ENCODE data around the gene MGLL. TPM values are rescaled to one million over a fixed set of nuclear protein-coding genes. Genes with fewer than 3 reads are reported as not detected.

The MGLL gene
- total RNA-seq, 1 donor from 2014 or later = 132 TPM

DNA sequence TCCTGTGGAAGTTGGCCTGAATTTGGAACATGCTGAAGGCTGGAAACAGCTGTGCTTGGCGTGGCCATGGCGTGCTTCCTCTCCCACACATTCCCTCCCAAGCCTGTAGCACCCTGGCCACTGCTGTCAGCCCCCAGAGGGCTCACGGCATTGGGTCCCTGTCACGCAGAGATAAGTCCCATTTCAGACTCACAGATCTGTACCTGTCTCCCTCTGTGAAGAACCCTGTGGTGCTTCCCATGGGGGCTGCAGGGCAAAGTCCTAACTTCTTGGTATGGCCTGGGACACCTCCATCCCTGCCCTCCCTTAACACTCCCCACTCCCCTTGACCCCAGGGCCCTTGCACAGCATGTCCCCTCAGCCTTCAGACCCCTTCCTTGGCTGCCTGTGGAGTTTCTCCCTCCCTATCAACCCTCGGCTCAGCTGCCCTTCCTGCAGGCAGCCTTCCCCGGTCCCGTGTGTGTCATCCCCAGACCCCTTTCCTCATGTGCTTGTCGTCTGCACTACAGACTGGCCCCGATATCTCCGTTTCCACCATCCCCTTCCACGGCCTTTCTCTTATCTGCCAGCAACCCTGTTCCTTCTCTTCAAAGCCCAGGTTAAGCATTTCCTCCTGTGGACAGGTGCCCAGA is 120.9 kb downstream of the MGLL start:
- DNase-seq = peak; percentile 37
- no peaks in the 10 kb centered on the region for H3K9me3 ChIP-seq
- no peak for ATAC-seq
- TF ChIP-seq, protein P1, sequence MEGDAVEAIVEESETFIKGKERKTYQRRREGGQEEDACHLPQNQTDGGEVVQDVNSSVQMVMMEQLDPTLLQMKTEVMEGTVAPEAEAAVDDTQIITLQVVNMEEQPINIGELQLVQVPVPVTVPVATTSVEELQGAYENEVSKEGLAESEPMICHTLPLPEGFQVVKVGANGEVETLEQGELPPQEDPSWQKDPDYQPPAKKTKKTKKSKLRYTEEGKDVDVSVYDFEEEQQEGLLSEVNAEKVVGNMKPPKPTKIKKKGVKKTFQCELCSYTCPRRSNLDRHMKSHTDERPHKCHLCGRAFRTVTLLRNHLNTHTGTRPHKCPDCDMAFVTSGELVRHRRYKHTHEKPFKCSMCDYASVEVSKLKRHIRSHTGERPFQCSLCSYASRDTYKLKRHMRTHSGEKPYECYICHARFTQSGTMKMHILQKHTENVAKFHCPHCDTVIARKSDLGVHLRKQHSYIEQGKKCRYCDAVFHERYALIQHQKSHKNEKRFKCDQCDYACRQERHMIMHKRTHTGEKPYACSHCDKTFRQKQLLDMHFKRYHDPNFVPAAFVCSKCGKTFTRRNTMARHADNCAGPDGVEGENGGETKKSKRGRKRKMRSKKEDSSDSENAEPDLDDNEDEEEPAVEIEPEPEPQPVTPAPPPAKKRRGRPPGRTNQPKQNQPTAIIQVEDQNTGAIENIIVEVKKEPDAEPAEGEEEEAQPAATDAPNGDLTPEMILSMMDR (IDR thresholded peaks at IDR 0.05) = no peak
- H3K27ac ChIP-seq = peak overlapping the region; percentile 49
- no peak overlapping the region for H3K4me3 ChIP-seq
- H3K36me3 ChIP-seq = peaks cover 5% of the 10 kb centered on the region
- peaks cover 66% of the 10 kb centered on the region for H3K4me1 ChIP-seq
- intact Hi-C loops (cut with DNase I) = no loop called here
- H3K27me3 ChIP-seq (ENCODE audit: low read depth) = no peaks in the 10 kb centered on the region

DNA sequence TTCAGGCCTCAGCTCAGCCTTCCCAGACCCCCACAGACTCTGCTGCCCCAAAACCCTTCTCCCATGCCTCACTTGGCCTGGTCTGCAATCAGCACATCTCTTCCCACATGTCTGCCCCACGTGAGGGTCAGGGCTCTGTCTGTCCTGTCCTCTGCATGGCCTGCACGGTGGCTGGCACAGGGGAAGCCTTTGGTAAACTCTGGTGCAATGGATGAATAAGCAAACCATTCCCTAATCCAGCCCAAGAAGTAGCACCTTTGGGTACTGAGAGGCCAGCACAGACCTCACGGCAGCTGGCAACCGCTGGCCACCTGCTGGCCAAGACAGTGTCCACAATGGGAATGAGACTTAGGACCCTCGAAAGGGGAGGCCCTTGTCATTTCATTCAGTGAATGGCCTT is 121.9 kb downstream of the MGLL start:
- TF ChIP-seq, protein P1 (IDR thresholded peaks at IDR 0.05) = no peak
- Histone ChIP-seq H3K4me3 (no peak overlapping the region), H3K27me3 (ENCODE audit: low read depth) (no peaks in the 10 kb centered on the region), H3K27ac (no peak overlapping the region), H3K9me3 (no peaks in the 10 kb centered on the region), H3K4me1 (peaks cover 71% of the 10 kb centered on the region), H3K36me3 (peaks cover 5% of the 10 kb centered on the region)
- ATAC-seq (no peak), DNase-seq (peak; percentile 14)
- intact Hi-C loops (cut with DNase I) = no loop called here

DNA sequence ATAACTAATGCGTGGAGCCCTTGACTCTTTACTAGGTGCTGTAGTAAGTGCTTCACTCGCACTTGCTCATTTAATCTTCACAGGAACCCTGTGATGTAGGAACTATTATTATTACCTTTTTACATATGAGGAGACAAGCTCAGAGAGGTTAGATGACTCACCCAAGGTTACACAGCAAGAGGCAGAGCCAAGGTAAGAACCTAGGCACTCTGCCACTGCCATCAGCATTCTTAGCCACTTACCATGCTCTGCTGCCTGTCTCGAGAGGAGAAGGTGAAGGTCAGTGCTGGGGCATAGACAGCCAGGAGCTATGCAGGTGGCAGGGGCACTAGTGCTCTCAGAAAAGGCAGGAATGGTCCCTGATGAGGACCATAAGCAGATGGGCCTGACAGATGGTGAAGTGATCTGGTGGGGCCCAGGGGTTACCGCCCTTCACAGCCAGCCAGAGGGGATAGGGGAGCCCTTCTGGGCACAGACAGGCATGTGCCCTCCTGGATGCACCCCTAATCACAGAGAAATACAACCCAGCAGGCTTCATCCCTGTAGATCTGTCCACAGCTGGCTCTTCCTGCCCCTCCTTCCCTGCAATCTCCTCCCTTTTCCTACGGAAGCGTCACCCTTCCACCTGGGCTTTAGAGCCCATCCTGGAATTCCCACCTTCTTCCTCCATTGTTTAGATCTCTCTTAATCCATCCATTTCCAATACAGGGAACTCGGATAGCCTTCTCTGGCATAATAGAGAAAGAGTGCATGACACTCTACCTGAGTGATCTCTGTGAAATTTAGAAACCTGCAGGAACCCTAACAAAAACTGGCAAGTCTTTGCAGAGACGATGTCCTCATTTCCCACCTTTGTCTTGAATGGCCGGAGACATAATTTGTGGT is 122.7 kb downstream of the MGLL start:
- H3K27ac ChIP-seq = peak overlapping the region; percentile 84
- ATAC-seq = no peak

DNA sequence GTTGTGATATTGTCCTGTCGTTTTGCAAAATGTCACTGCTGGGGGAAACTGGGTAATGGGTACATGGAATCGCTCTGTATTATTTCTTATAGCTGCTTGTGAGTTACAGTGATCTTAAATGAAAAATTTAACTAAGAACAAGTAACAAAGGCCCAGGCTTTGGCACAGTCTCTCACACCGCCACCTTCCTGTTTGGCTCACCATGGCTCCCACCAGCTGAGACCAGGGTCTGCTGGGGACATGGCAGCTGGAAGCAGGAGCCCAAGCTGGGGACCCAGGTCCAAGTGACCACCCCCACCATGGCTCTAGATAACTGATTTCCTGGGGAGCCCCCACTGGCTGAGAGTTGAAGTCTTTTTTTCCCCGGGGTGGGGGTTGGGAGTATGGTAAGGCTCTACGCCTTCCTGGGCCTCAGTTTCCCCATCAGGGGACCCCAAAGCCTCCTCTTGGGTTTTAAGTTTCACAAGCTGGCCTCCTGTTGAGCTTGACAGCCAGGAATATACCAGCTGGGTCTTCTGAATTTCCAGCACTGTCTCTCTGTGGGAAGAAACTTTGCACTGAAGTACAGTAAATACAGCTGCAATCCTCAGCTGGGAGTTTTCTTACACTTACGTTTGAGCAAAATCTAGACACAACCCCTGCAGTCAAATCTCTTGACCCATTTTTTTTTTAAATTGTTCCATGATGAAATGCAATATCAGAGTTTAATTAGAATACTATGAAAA is 123.5 kb downstream of the MGLL start:
- intact Hi-C loops (cut with DNase I) = no loop called here
- TF ChIP-seq, protein P1 (IDR thresholded peaks at IDR 0.05) = no peak
- no peak overlapping the region for H3K4me3 ChIP-seq
- H3K9me3 ChIP-seq = no peaks in the 10 kb centered on the region
- H3K36me3 ChIP-seq = peaks cover 12% of the 10 kb centered on the region
- ATAC-seq (no peak), DNase-seq (peak; percentile 29)
- H3K27ac ChIP-seq = peak overlapping the region; percentile 84
- H3K4me1 ChIP-seq = peaks cover 71% of the 10 kb centered on the region
- no peaks in the 10 kb centered on the region for H3K27me3 ChIP-seq (ENCODE audit: low read depth)

More for the DNA sequence above, 122.7 kb downstream of the MGLL start:
- peaks cover 71% of the 10 kb centered on the region for H3K4me1 ChIP-seq
- H3K9me3 ChIP-seq = no peaks in the 10 kb centered on the region
- TF ChIP-seq, protein P1 (IDR thresholded peaks at IDR 0.05) = no peak
- intact Hi-C loops (cut with DNase I) = no loop called here
- H3K27me3 ChIP-seq (ENCODE audit: low read depth) = no peaks in the 10 kb centered on the region
- H3K4me3 ChIP-seq = no peak overlapping the region
- H3K36me3 ChIP-seq = peaks cover 6% of the 10 kb centered on the region
- peak; percentile 29 for DNase-seq

DNA sequence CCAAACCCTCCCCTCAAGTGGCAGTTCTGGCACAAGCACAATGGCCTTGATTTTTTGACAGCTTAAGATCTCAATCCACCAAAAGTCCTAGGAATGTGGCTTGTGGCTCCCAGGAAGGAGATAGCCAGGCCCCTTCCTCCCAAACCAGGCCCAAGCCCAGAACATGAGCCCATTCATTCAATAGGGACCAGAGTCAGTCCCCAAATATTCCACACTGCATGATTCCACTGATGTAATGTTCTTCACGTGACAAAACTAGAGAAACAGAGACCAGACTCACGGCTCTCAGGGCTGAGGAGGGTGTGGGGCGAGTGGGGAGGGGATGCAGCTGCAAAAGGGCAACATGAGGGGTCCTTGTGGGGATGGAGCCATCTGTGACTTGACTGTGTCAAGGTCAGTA is 124.0 kb downstream of the MGLL start:
- Histone ChIP-seq H3K36me3 (peaks cover 17% of the 10 kb centered on the region), H3K4me1 (peaks cover 69% of the 10 kb centered on the region), H3K27ac (peak overlapping the region; percentile 84), H3K9me3 (no peaks in the 10 kb centered on the region), H3K4me3 (no peak overlapping the region), H3K27me3 (ENCODE audit: low read depth) (no peaks in the 10 kb centered on the region)
- DNase-seq = peak; percentile 9
- ATAC-seq = no peak
- intact Hi-C loops (cut with DNase I) = no loop called here
- TF ChIP-seq, protein P1 (IDR thresholded peaks at IDR 0.05) = no peak
